IMR-90 (cell line): ENCODE data around the gene PMF1. TPM values are rescaled to one million over a fixed set of nuclear protein-coding genes. Genes with fewer than 3 reads are reported as not detected.

Experiments used
- ATAC-seq: fragments of 200-7000 bp; cut with Tn5 transposase; 2 replicates; pipeline ENCODE4 v1.9.1; 2020; ENCODE audit warnings: low read depth, mild to moderate bottlenecking, moderate library complexity
- BruUV-seq: library from RNA; stranded (reverse); fragments of 400-500 nt; replicated peaks from 2 replicates; lab custom pipeline; 2021; lab: Mats Ljungman, UMichigan
- CTCF ChIA-PET: fragments of 300-600 bp; formaldehyde crosslinking; extraction: SDS; loops from one replicate; lab custom pipeline; 2021; ENCODE audit warnings: antibody characterized with exemption; lab: Yijun Ruan, JAX
- POLR2A ChIA-PET: fragments of 300-600 bp; sonication (Branson Sonifier 250); formaldehyde crosslinking; loops from one replicate; lab custom pipeline; 2022; ENCODE audit warnings: antibody characterized with exemption; ENCODE audit not compliant: unreplicated experiment; lab: Charles Lee
- DNase-seq: peaks from one replicate; pipeline ENCODE4 v3.0.0; 2013
- H2AFZ ChIP-seq: replicated peaks from 2 replicates; pipeline ENCODE3; 2013; ENCODE audit warnings: low read length, mild to moderate bottlenecking; ENCODE audit not compliant: poor library complexity
- H2AK5ac ChIP-seq: 2 replicates; pipeline ENCODE4 v1.6.1; 2013; ENCODE audit warnings: low read depth, low read length, inconsistent platforms
- H2AK9ac ChIP-seq: replicated peaks from 2 replicates; pipeline ENCODE3; 2013; ENCODE audit warnings: mild to moderate bottlenecking, low read depth, low read length, moderate library complexity; ENCODE audit not compliant: poor library complexity
- H2BK120ac ChIP-seq: 2 replicates; pipeline ENCODE4 v1.6.1; 2013; ENCODE audit warnings: low read depth, low read length, inconsistent platforms
- H2BK15ac ChIP-seq: 3 replicates; pipeline ENCODE4 v1.6.1; 2013; ENCODE audit warnings: low read depth, low read length, inconsistent platforms
- H2BK20ac ChIP-seq: 2 replicates; pipeline ENCODE4 v1.6.1; 2013; ENCODE audit warnings: low read depth, mild to moderate bottlenecking, inconsistent platforms, low read length, moderate library complexity
- H2BK5ac ChIP-seq: 2 replicates; pipeline ENCODE4 v1.6.1; 2013; ENCODE audit warnings: mild to moderate bottlenecking, low read depth, low read length, inconsistent platforms; ENCODE audit not compliant: poor library complexity, severe bottlenecking
- H3K14ac ChIP-seq: replicated peaks from 2 replicates; pipeline ENCODE4 v1.6.1; 2013; ENCODE audit warnings: low read depth, low read length, inconsistent platforms
- H3K18ac ChIP-seq: 2 replicates; pipeline ENCODE4 v1.6.1; 2013; ENCODE audit warnings: low read depth, low read length, control low read depth
- H3K23ac ChIP-seq: 2 replicates; pipeline ENCODE4 v1.6.1; 2013; ENCODE audit warnings: low read depth, low read length, inconsistent platforms
- H3K27ac ChIP-seq: 2 replicates; pipeline ENCODE4 v1.5.1; 2013; ENCODE audit warnings: mild to moderate bottlenecking, control low read depth, low read length; ENCODE audit not compliant: insufficient read depth
- H3K27me3 ChIP-seq: 2 replicates; pipeline ENCODE4 v1.6.1; 2013; ENCODE audit warnings: low read length; ENCODE audit not compliant: control insufficient read depth, insufficient read depth
- H3K36me3 ChIP-seq: 2 replicates; pipeline ENCODE4 v1.6.1; 2013; ENCODE audit warnings: low read length, mixed read lengths; ENCODE audit not compliant: control insufficient read depth, insufficient read depth
- H3K4ac ChIP-seq: 2 replicates; pipeline ENCODE4 v1.6.1; 2013; ENCODE audit warnings: low read depth, low read length, inconsistent platforms
- H3K4me1 ChIP-seq: 2 replicates; pipeline ENCODE4 v1.6.1; 2013; ENCODE audit warnings: low read length, mixed read lengths; ENCODE audit not compliant: control insufficient read depth, insufficient read depth
- H3K4me2 ChIP-seq: 2 replicates; pipeline ENCODE4 v1.6.1; 2013; ENCODE audit warnings: low read depth, mild to moderate bottlenecking, control low read depth, low read length, moderate library complexity
- H3K4me3 ChIP-seq: 2 replicates; pipeline ENCODE4 v1.5.1; 2013; ENCODE audit warnings: low read depth, mild to moderate bottlenecking, control low read depth, low read length, moderate library complexity; ENCODE audit not compliant: insufficient read depth
- H3K56ac ChIP-seq: 2 replicates; pipeline ENCODE4 v1.6.1; 2013; ENCODE audit warnings: low read length, inconsistent platforms; ENCODE audit not compliant: insufficient read depth; ENCODE audit errors: extremely low read depth
- H3K79me1 ChIP-seq, 2 experiments: 2 replicates each; pipeline ENCODE4 v1.6.1; 2013; ENCODE audit warnings: low read length in 2 of 2, inconsistent platforms in 1 of 2, low read depth in 1 of 2
- H3K9ac ChIP-seq: 2 replicates; pipeline ENCODE4 v1.6.1; 2013; ENCODE audit warnings: low read depth, low read length, control low read depth
- H3K9me1 ChIP-seq: 2 replicates; pipeline ENCODE4 v1.6.1; 2013; ENCODE audit warnings: low read length, inconsistent platforms; ENCODE audit not compliant: insufficient read depth
- H3K9me3 ChIP-seq: 2 replicates; pipeline ENCODE4 v1.6.1; 2013; ENCODE audit warnings: low read length; ENCODE audit not compliant: control insufficient read depth, insufficient read depth
- H4K20me1 ChIP-seq: 2 replicates; pipeline ENCODE4 v1.6.1; 2013; ENCODE audit warnings: low read length, inconsistent platforms; ENCODE audit not compliant: insufficient read depth
- H4K5ac ChIP-seq: 2 replicates; pipeline ENCODE4 v1.6.1; 2013; ENCODE audit warnings: mild to moderate bottlenecking, low read depth, low read length, control low read depth
- H4K8ac ChIP-seq, 2 experiments: 2 replicates each; pipeline ENCODE4 v1.6.1; 2013; ENCODE audit warnings: low read depth in 2 of 2, low read length in 2 of 2, control low read depth in 1 of 2, inconsistent platforms in 1 of 2
- H4K91ac ChIP-seq: 2 replicates; pipeline ENCODE4 v1.6.1; 2013; ENCODE audit warnings: low read depth, low read length, inconsistent platforms; ENCODE audit not compliant: insufficient read depth
- BHLHE40 ChIP-seq: fragments of 150-350 bp; IDR thresholded peaks from 2 replicates; pipeline ENCODE4 v1.6.1; 2016; ENCODE audit warnings: mild to moderate bottlenecking, low read depth, low read length
- CEBPB ChIP-seq: IDR thresholded peaks from 2 replicates; pipeline ENCODE4 v1.6.1; 2012; ENCODE audit warnings: low read depth, low read length, improper control_type of control experiment
- CHD1 ChIP-seq: IDR thresholded peaks from 2 replicates; pipeline ENCODE4 v1.6.1; 2012; ENCODE audit warnings: low read depth, low read length, improper control_type of control experiment
- CTCF ChIP-seq: conservative IDR thresholded peaks from 2 replicates; pipeline ENCODE4 v1.5.1; 2012; ENCODE audit warnings: mild to moderate bottlenecking, low read depth, low read length, improper control_type of control experiment
- ELK1 ChIP-seq: fragments of 150-350 bp; IDR thresholded peaks from 2 replicates; pipeline ENCODE4 v1.6.1; 2016; ENCODE audit warnings: low read depth, mild to moderate bottlenecking, low read length, moderate library complexity, borderline replicate concordance
- FOS ChIP-seq: fragments of 150-350 bp; IDR thresholded peaks from 2 replicates; pipeline ENCODE4 v1.6.1; 2016; ENCODE audit warnings: low read depth, low read length
- MAFK ChIP-seq: IDR thresholded peaks from 2 replicates; pipeline ENCODE4 v1.6.1; 2012; ENCODE audit warnings: low read depth, low read length, improper control_type of control experiment
- MAZ ChIP-seq: IDR thresholded peaks from 2 replicates; pipeline ENCODE4 v1.6.1; 2012; ENCODE audit warnings: low read depth, mild to moderate bottlenecking, low read length, improper control_type of control experiment, moderate library complexity, borderline replicate concordance
- MXI1 ChIP-seq: IDR thresholded peaks from 2 replicates; pipeline ENCODE4 v1.6.1; 2012; ENCODE audit warnings: low read depth, mild to moderate bottlenecking, low read length, moderate library complexity, borderline replicate concordance
- NFE2L2 ChIP-seq: fragments of 150-350 bp; IDR thresholded peaks from 2 replicates; pipeline ENCODE4 v1.6.1; 2016; ENCODE audit warnings: low read depth, mild to moderate bottlenecking, low read length
- POLR2A ChIP-seq: IDR thresholded peaks from 2 replicates; pipeline ENCODE4 v1.6.1; 2012; ENCODE audit warnings: mild to moderate bottlenecking, low read depth, low read length
- RAD21 ChIP-seq: IDR thresholded peaks from 2 replicates; pipeline ENCODE4 v1.6.1; 2012; ENCODE audit warnings: low read length, improper control_type of control experiment
- RCOR1 ChIP-seq: IDR thresholded peaks from 2 replicates; pipeline ENCODE4 v1.6.1; 2012; ENCODE audit warnings: mild to moderate bottlenecking, low read length, improper control_type of control experiment; ENCODE audit not compliant: insufficient replicate concordance
- RFX5 ChIP-seq: IDR thresholded peaks from 2 replicates; pipeline ENCODE4 v1.8.0; 2012; ENCODE audit warnings: low read depth, mild to moderate bottlenecking, low read length, moderate library complexity
- SMC3 ChIP-seq: fragments of 150-350 bp; IDR thresholded peaks from 2 replicates; pipeline ENCODE4 v1.6.1; 2016; ENCODE audit warnings: low read depth, mild to moderate bottlenecking, antibody characterized with exemption, low read length, moderate library complexity
- USF2 ChIP-seq: fragments of 150-350 bp; IDR thresholded peaks from 2 replicates; pipeline ENCODE4 v1.6.1; 2017; ENCODE audit warnings: mild to moderate bottlenecking, antibody characterized with exemption, low read length, low read depth
- WGBS, 2 experiments: methylation state at CpG; one replicate each; pipeline versions ENCODE4 v1.1.5 to v1.1.7; 2013; ENCODE audit warnings: missing lambda C conversion rate in 2 of 2; ENCODE audit not compliant: insufficient read length in 1 of 2; ENCODE audit errors: extremely low coverage in 2 of 2; 5-methylcytosine and 5-hydroxymethylcytosine counted together
- dilution Hi-C: fragments of 300-500 bp; cut with HindIII; formaldehyde crosslinking; loops from one replicate; pipeline ENCODE4 v1.14.3; 2018; ENCODE audit warnings: low sequenced_read_pairs; ENCODE audit not compliant: unreplicated experiment
- in situ Hi-C: fragments of 300-500 bp; cut with MboI; formaldehyde crosslinking; loops from 3 replicates; pipeline ENCODE4 v1.14.3; 2019; ENCODE audit warnings: low sequenced_read_pairs, inconsistent platforms, mixed read lengths
- intact Hi-C: fragments of 100-400 bp; cut with micrococcal nuclease; formaldehyde crosslinking; loops from 2 replicates; pipeline ENCODE4 v1.10.0; 2022
- polyA plus RNA-seq, 3 experiments: library from polyadenylated mRNA; depleted of rRNA; stranded (reverse); fragments of >200 nt; gene quantifications; 2 replicates each; pipeline ENCODE4 v1.2.3, GENCODE V29; 2012; ENCODE audit warnings: low replicate concordance in 1 of 3
- total RNA-seq: library from RNA; depleted of rRNA; stranded (reverse); fragments of >200 nt; gene quantifications from 2 replicates; pipeline ENCODE4 v1.2.3, GENCODE V29; 2012

The PMF1 gene
- total and polyA plus RNA-seq, 2 of the 4 experiments (the other 2 are of a cell fraction) = 54.8 to 73.4 TPM

DNA sequence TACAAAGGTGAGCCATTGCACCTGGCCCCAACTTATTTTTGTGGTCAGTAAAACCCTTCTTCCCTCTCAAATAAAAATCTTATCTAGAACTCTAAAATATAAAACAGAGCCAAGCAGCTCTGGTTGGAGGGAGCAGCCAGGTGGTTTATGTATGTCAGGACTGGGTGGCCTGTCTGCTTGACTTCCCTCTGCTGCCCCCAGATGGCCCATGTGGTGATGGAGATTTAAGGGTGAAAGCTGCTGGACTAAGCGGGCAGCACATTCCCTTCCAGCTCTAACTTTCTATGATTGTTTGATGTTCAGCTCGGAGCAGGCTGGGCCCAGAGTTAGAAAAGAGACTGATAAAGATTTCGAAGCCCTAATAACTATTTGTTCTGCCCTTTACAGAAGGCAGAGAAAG is 47.0 kb downstream of the PMF1 start:
- Histone ChIP-seq H3K27me3 (no peaks in the 10 kb centered on the region), H2BK120ac (no peak overlapping the region), H3K79me1 (peaks cover 14 to 31% of the 10 kb centered on the region in 2 experiments), H2BK5ac (no peak overlapping the region), H3K23ac (no peak overlapping the region), H2BK20ac (no peak overlapping the region), H3K9ac (no peak overlapping the region), H4K5ac (no peak overlapping the region), H3K9me1 (peaks cover 9% of the 10 kb centered on the region; the same call in 1 of the 2 replicates), H3K27ac (no peak overlapping the region), H3K14ac (no peak overlapping the region), H3K9me3 (no peaks in the 10 kb centered on the region), H2AFZ (no peak overlapping the region), H4K20me1 (peaks cover 24% of the 10 kb centered on the region), H2AK5ac (no peak overlapping the region), H2AK9ac (no peak overlapping the region), H3K4me2 (no peak overlapping the region), H3K4me3 (no peak overlapping the region), H3K4ac (no peak overlapping the region), H3K56ac (no peak overlapping the region), H3K18ac (no peak overlapping the region), H3K36me3 (peaks cover 70% of the 10 kb centered on the region), H4K91ac (no peak overlapping the region), H2BK15ac (no peak overlapping the region), H4K8ac (no peak overlapping the region), H3K4me1 (peaks cover 9% of the 10 kb centered on the region)
- ChIA-PET POLR2A (interaction anchor here (0.5 kb wide), 1 partner anchor 252 kb away, joined by 6 read pairs; no protein-coding TSS in a partner anchor), CTCF (interaction anchor here (1.1 kb wide), 1 partner anchor 26 kb away, joined by 6 read pairs; no protein-coding TSS in a partner anchor)
- no peak for DNase-seq
- no TSS peak for BruUV-seq
- in situ Hi-C loops (no loop called here), intact Hi-C loops (no loop called here), dilution Hi-C loops (no loop called here)
- no CpG with 5 or more reads among the region's 3 CpGs for WGBS, 2 experiments
- no peak for ATAC-seq
- no peak for TF ChIP-seq FOS
- no peak for TF ChIP-seq RAD21
- TF ChIP-seq USF2 = no peak
- TF ChIP-seq BHLHE40 = no peak
- TF ChIP-seq ELK1 = no peak
- no peak for TF ChIP-seq POLR2A
- no peak for TF ChIP-seq CEBPB
- no peak for TF ChIP-seq CTCF
- no peak for TF ChIP-seq RFX5
- TF ChIP-seq MAFK = no peak
- no peak for TF ChIP-seq NFE2L2
- TF ChIP-seq SMC3 = no peak
- no peak for TF ChIP-seq CHD1
- no peak for TF ChIP-seq MAZ
- no peak for TF ChIP-seq RCOR1
- no peak for TF ChIP-seq MXI1
